Gastrocnemius medialis (tissue), 4 donors: ENCODE measurements around the gene LRFN3.

Experiments
- POLR2A ChIP-seq, 2 donors: fragments of 450-650 bp; IDR thresholded peaks; one replicate each; pipeline ENCODE4 v1.6.1; 2017; ENCODE audit warnings: antibody characterized with exemption in 2 of 2, mild to moderate bottlenecking in 2 of 2, moderate library complexity in 2 of 2
- TF ChIP-seq, protein P1 (sequence below), 5 experiments: fragments of 450-650 bp in 3 of 5; fragments of 200-600 bp in 2 of 5; sonication (generic) in 2 of 5; IDR thresholded peaks in 4 of 5; conservative IDR thresholded peaks in 1 of 5; 1 replicate in 4 of 5; 2 replicates in 1 of 5; pipeline ENCODE4 v1.5.1; 2016 to 2019; ENCODE audit warnings: antibody characterized with exemption in 5 of 5, mild to moderate bottlenecking in 3 of 5, moderate library complexity in 3 of 5

DNA sequence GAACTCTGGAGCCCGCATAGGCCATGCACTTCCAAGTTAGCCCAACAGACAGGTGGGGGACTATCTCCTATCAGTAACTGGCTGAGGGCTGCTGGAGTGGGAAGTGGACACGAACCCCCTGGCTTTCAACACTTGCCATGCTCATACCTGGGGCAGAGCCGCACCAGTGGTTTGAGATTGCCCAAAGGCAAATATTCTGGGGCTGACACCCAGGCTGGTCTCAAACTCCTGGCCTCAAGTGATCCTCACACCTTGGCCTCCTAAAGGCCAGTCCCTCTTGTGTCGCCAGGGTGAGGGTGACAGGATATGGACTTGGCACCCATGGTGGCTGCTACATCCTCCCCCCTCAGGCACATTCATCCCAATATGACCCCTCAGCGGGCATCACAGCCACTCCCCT, 49.0 kb upstream of the LRFN3 start:
- TF ChIP-seq, protein P1, sequence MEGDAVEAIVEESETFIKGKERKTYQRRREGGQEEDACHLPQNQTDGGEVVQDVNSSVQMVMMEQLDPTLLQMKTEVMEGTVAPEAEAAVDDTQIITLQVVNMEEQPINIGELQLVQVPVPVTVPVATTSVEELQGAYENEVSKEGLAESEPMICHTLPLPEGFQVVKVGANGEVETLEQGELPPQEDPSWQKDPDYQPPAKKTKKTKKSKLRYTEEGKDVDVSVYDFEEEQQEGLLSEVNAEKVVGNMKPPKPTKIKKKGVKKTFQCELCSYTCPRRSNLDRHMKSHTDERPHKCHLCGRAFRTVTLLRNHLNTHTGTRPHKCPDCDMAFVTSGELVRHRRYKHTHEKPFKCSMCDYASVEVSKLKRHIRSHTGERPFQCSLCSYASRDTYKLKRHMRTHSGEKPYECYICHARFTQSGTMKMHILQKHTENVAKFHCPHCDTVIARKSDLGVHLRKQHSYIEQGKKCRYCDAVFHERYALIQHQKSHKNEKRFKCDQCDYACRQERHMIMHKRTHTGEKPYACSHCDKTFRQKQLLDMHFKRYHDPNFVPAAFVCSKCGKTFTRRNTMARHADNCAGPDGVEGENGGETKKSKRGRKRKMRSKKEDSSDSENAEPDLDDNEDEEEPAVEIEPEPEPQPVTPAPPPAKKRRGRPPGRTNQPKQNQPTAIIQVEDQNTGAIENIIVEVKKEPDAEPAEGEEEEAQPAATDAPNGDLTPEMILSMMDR (IDR thresholded peaks at IDR 0.05 in 4 of 5, conservative IDR thresholded peaks at IDR 0.05 in 1 of 5) = no peak
- no peak for TF ChIP-seq POLR2A (IDR thresholded peaks at IDR 0.05)
